GM12878 (cell line): ENCODE data around the gene C1S. TPM values are rescaled to one million over a fixed set of nuclear protein-coding genes. Genes with fewer than 3 reads are reported as not detected.
A peak's percentile ranks its signal among the peaks of the same experiment; 100 is the strongest.

Experiments
- ATAC-seq: fragments of 200-7000 bp; cut with Tn5 transposase; 3 replicates; pipeline ENCODE4 v1.9.1; 2020; ENCODE audit warnings: mild to moderate bottlenecking, moderate library complexity
- BruUV-seq: library from RNA; stranded (reverse); fragments of 400-500 nt; replicated peaks from 2 replicates; lab custom pipeline; 2021; lab: Mats Ljungman, UMichigan
- CTCF ChIA-PET: fragments of 300-600 bp; sonication (Branson Sonifier 250); formaldehyde crosslinking; extraction: SDS; loops from one replicate; lab custom pipeline; 2021; ENCODE audit warnings: inconsistent platforms; lab: Yijun Ruan, JAX
- POLR2A ChIA-PET: fragments of 350-600 bp; formaldehyde crosslinking; extraction: SDS; loops from one replicate; lab custom pipeline; 2021; ENCODE audit warnings: inconsistent platforms; lab: Charles Lee
- RAD21 ChIA-PET: fragments of 300-600 bp; sonication (Branson Sonifier 250); formaldehyde crosslinking; loops from one replicate; lab custom pipeline; 2023; ENCODE audit warnings: antibody characterized with exemption; ENCODE audit not compliant: unreplicated experiment; lab: Charles Lee
- SMC1A ChIA-PET: fragments of 300-600 bp; sonication (Branson Sonifier 250); formaldehyde crosslinking; loops from one replicate; lab custom pipeline; 2023; ENCODE audit not compliant: unreplicated experiment, uncharacterized antibody; lab: Charles Lee
- DNase-seq: peaks from one replicate; pipeline ENCODE4 v3.0.0-alpha.2; 2011; ENCODE audit warnings: low read depth, low spot score
- FAIRE-seq: peaks from 3 replicates; lab custom pipeline; 2011; peaks lifted over from hg19 to GRCh38; lab: Jason Lieb, UNC
- H2AFZ ChIP-seq: 2 replicates; pipeline ENCODE4 v1.6.0; 2011; ENCODE audit warnings: low read depth, low read length, control low read depth; ENCODE audit not compliant: control insufficient read depth
- H3K27ac ChIP-seq: 2 replicates; pipeline ENCODE4 v1.5.1; 2011; ENCODE audit warnings: control low read depth; ENCODE audit not compliant: control insufficient read depth, insufficient read depth
- H3K27me3 ChIP-seq, 2 experiments: replicated peaks in 1 of 2; 2 replicates each; pipeline versions ENCODE4 v1.6.0 to v1.6.1; 2011; ENCODE audit warnings: low read length in 1 of 2; ENCODE audit not compliant: control insufficient read depth in 2 of 2, insufficient read depth in 2 of 2
- H3K36me3 ChIP-seq, 2 experiments: 2 replicates each; pipeline ENCODE4 v1.5.1; 2011; ENCODE audit warnings: low read length in 1 of 2; ENCODE audit not compliant: control insufficient read depth in 2 of 2, insufficient read depth in 2 of 2
- H3K4me1 ChIP-seq: 2 replicates; pipeline ENCODE4 v1.6.1; 2011; ENCODE audit warnings: mild to moderate bottlenecking, low read length, moderate library complexity, mixed read lengths; ENCODE audit not compliant: control insufficient read depth, insufficient read depth
- H3K4me2 ChIP-seq: 2 replicates; pipeline ENCODE4 v1.6.0; 2011; ENCODE audit warnings: control low read depth; ENCODE audit not compliant: control insufficient read depth, insufficient read depth
- H3K4me3 ChIP-seq: fragments of 200-600 bp; sonication (generic); 2 replicates; pipeline ENCODE4 v1.5.1; 2016
- H3K79me2 ChIP-seq: 2 replicates; pipeline ENCODE4 v1.6.0; 2011; ENCODE audit warnings: low read length; ENCODE audit not compliant: control insufficient read depth, insufficient read depth
- H3K9ac ChIP-seq: 2 replicates; pipeline ENCODE4 v1.8.0; 2011; ENCODE audit warnings: low read length, control low read depth, mixed read lengths; ENCODE audit not compliant: control insufficient read depth, insufficient read depth
- H3K9me3 ChIP-seq: replicated peaks from 3 replicates; pipeline ENCODE4 v1.5.1; 2011; ENCODE audit warnings: mild to moderate bottlenecking, low read length; ENCODE audit not compliant: control insufficient read depth, insufficient read depth
- H4K20me1 ChIP-seq: 2 replicates; pipeline ENCODE4 v1.6.0; 2011; ENCODE audit not compliant: control insufficient read depth, insufficient read depth
- ATF7 ChIP-seq: fragments of 450-650 bp; IDR thresholded peaks from 2 replicates; pipeline ENCODE4 v1.6.1; 2016; ENCODE audit warnings: low read depth, mild to moderate bottlenecking
- BCL11A ChIP-seq: IDR thresholded peaks from 2 replicates; pipeline ENCODE4 v1.6.1; 2011; ENCODE audit warnings: low read depth, low read length
- CBX5 ChIP-seq: sonication (generic); IDR thresholded peaks from 2 replicates; pipeline ENCODE4 v1.6.1; 2016; ENCODE audit warnings: low read depth, moderate library complexity, mild to moderate bottlenecking, inconsistent platforms
- PAX5 ChIP-seq: IDR thresholded peaks from 2 replicates; pipeline ENCODE4 v1.6.1; 2011; ENCODE audit warnings: low read depth, low read length, borderline replicate concordance
- PAX8 ChIP-seq: fragments of 450-650 bp; IDR thresholded peaks from 2 replicates; pipeline ENCODE4 v1.6.1; 2017; ENCODE audit warnings: mild to moderate bottlenecking, moderate library complexity
- POU2F2 ChIP-seq: IDR thresholded peaks from 3 replicates; pipeline ENCODE4 v1.6.1; 2011; ENCODE audit warnings: low read depth, mild to moderate bottlenecking, low read length, borderline replicate concordance
- SMC3 ChIP-seq: IDR thresholded peaks from 2 replicates; pipeline ENCODE4 v1.6.1; 2011; ENCODE audit warnings: low read length, improper control_type of control experiment, borderline replicate concordance
- SUZ12 ChIP-seq: fragments of 200-600 bp; sonication (generic); IDR thresholded peaks from one replicate; pipeline ENCODE4 v1.6.1; 2018; ENCODE audit warnings: antibody characterized with exemption, mild to moderate bottlenecking; ENCODE audit not compliant: unreplicated experiment
- TARDBP ChIP-seq: IDR thresholded peaks from 2 replicates; pipeline ENCODE4 v1.6.1; 2016; ENCODE audit warnings: borderline replicate concordance
- TCF12 ChIP-seq: IDR thresholded peaks from 2 replicates; pipeline ENCODE4 v1.6.1; 2011; ENCODE audit warnings: low read depth, mild to moderate bottlenecking, low read length
- ZNF217 ChIP-seq: fragments of 450-650 bp; IDR thresholded peaks from 2 replicates; pipeline ENCODE4 v1.6.1; 2017; ENCODE audit warnings: antibody characterized with exemption, mild to moderate bottlenecking
- WGBS: methylation state at CpG from one replicate; pipeline ENCODE4 v1.1.6; 2016; ENCODE audit warnings: low lambda C conversion rate; ENCODE audit not compliant: insufficient replicate concordance, insufficient coverage; ENCODE audit errors: missing lambda C conversion rate; 5-methylcytosine and 5-hydroxymethylcytosine counted together
- in situ Hi-C: fragments of 300-500 bp; cut with MboI; formaldehyde crosslinking; loops from 9 replicates; pipeline ENCODE4 v1.14.3; 2018; ENCODE audit warnings: mixed read lengths
- intact Hi-C: fragments of 100-400 bp; cut with micrococcal nuclease; formaldehyde crosslinking; loops from one replicate; pipeline ENCODE4 v1.14.2; 2022; ENCODE audit not compliant: unreplicated experiment
- polyA plus RNA-seq, 11 experiments: library from polyadenylated mRNA; depleted of rRNA in 4 of 11; unstranded in 6 of 11; stranded (reverse) in 5 of 11; fragments of >200 nt; fragmentation: Nextera tagmentation in 4 of 11; fragmentation: Illumina TruSeq in 1 of 11; extraction: Ambion mirVana in 4 of 11; extraction: Trizol in 1 of 11; gene quantifications; 1 replicate in 1 of 11; 2 replicates in 10 of 11; pipeline versions ENCODE4 v1.2.1 to v1.2.3, GENCODE V29; 2011 to 2016; ENCODE audit warnings: inconsistent platforms in 2 of 11, missing spikeins in 2 of 11, low read depth in 1 of 11
- total RNA-seq, 4 experiments: library from RNA; depleted of rRNA in 3 of 4; stranded (reverse); fragments of >200 nt in 3 of 4; fragmentation: Illumina TruSeq in 1 of 4; extraction: Trizol in 1 of 4; gene quantifications; 2 replicates each; pipeline versions ENCODE4 v1.2.1 to v1.2.3, GENCODE V29; 2013 to 2021
- TF ChIP-seq, protein P1 (sequence below): fragments of 450-650 bp; IDR thresholded peaks from 2 replicates; pipeline ENCODE4 v1.6.1; 2014; ENCODE audit warnings: mild to moderate bottlenecking
- TF ChIP-seq, protein P2 (sequence below): fragments of 450-650 bp; IDR thresholded peaks from 2 replicates; pipeline ENCODE4 v1.6.1; 2017; ENCODE audit warnings: borderline replicate concordance
- TF ChIP-seq, protein P3 (sequence below): fragments of 450-650 bp; IDR thresholded peaks from 2 replicates; pipeline ENCODE4 v1.6.1; 2017; ENCODE audit warnings: mild to moderate bottlenecking
- TF ChIP-seq, protein P4 (sequence below): IDR thresholded peaks from 2 replicates; pipeline ENCODE4 v1.6.1; 2012; ENCODE audit warnings: low read depth, low read length, improper control_type of control experiment

The C1S gene
- total and polyA plus RNA-seq, 10 of the 15 experiments (the other 5 are each of a cell fraction or from before 2014, with no cell fraction given) = 0.10 to 1.4 (median 0.42) TPM

DNA sequence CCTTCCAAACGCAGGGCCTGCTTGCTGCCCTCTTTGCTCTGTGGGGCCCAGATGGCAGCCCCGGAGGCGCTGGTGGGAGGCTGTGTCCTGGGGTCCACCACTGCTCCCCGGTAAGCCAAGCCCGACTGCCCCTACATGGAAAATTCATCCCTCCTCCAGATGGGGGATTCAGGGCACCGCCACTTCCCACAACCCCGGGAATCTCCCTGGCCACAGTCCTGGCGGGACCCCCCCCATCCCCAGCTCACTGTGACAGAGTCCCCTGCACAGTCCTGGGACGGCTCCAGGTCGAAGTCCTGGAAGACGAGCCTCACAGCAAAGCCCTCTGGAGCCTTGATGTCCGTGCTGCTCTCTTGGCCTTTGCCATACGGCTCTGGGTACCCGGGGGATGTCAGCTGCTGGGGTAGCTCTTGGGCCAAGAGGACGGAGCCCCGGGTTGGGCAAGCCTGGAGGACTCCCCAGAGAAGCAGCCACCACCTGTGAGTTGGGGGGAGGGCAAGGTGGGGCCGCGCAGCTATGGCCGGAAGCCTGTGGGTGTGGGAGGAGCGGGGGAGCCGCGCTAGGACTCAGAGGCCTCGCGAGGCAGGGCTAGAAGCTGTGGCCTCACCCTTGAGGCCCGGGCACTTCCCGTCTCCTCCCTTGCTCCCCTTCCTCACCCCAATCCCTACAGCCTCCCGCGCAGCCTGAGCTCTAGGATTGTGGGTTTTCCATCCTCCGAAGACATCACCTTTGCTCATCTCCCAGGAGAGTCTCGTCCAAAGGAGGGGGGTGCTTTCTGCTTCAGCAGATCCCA is 47.7 kb downstream of the C1S start (continued):
- no peak for TF ChIP-seq PAX8
- TF ChIP-seq BCL11A = peak; percentile 51; the same call in 1 of the 2 replicates
- TF ChIP-seq, protein P1, sequence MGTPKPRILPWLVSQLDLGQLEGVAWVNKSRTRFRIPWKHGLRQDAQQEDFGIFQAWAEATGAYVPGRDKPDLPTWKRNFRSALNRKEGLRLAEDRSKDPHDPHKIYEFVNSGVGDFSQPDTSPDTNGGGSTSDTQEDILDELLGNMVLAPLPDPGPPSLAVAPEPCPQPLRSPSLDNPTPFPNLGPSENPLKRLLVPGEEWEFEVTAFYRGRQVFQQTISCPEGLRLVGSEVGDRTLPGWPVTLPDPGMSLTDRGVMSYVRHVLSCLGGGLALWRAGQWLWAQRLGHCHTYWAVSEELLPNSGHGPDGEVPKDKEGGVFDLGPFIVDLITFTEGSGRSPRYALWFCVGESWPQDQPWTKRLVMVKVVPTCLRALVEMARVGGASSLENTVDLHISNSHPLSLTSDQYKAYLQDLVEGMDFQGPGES = no peak
- peak; percentile 84 for TF ChIP-seq POU2F2
- peak; percentile 90 for TF ChIP-seq TCF12

DNA sequence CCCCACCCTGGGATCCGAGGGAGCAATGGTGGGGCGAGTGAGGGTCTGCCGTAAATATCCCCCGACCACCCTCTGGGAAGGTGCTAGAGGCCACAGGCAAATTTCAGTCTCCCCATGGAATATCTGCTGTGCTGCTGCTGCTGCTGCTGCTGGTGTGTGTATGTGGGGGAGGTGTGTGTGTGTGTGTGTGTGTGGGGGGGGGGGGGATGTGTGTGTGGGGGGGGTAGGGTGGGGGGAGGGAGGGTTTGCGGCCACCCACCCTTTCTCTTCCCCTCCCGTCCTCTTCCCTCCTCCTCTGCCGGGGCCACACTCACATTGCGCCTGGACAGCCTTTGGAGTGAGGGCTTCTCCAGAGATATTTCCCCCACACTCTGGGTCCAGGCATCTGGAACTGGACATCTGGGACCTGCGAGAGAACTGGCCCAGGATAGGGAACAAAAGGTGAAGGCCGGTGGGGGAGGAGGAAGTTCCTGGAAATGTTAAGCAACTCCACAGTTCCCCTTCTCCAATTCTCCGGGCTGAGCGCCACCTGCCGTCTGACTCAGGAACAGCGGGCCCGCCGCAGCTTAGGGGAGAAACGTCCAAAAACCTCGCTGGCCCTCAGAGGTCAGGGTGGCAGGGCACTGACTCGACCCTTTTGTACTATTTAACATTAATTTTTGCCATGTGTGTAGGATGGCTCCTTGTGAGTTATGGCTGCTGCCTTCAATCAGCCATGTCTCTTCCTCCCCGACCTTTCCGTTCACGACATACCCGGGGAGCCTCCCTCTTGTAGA is 48.5 kb downstream of the C1S start, which contains the start of gene C1RL:
C1RL (minus strand) TSS at position 419 of the 776 bp plus-strand sequence; CDS start at position 385, 34 bp downstream.
- DNase-seq = no peak
- 8% methylated on average over 21 of the region's 23 CpGs for WGBS
- H2AFZ ChIP-seq = peak within 1 kb of the TSS; percentile 93
- TSS peak; percentile 64 for BruUV-seq
- peaks cover 0 to 7% of the 10 kb centered on the region in 2 experiments; a peak in 2 of 4 replicates for H3K36me3 ChIP-seq
- H3K4me1 ChIP-seq = peaks cover 12% of the 10 kb centered on the region
- peak within 1 kb of the TSS; percentile 99 for H3K27ac ChIP-seq
- no peaks in the 10 kb centered on the region for H3K27me3 ChIP-seq
- ChIA-PET CTCF (interaction anchor here (0.6 to 7.7 kb wide), 32 partner anchors 10 to 765 kb away, joined by 3 to 61 read pairs (median 4); partner anchors contain the start of genes ATN1, C12orf57, C1R and CDCA3), SMC1A (interaction anchor here (0.8 to 3.5 kb wide), 14 partner anchors 13 to 257 kb away, joined by 3 to 37 read pairs (median 5); partner anchors contain the start of genes C12orf57, LPCAT3, RNU7-1 and USP5), RAD21 (interaction anchor here (0.6 to 7.6 kb wide), 15 partner anchors 15 to 258 kb away, joined by 3 to 89 read pairs (median 4); partner anchors contain the start of genes C12orf57, CDCA3, LPCAT3 and RNU7-1), POLR2A (interaction anchor here (0.6 to 7.2 kb wide), 10 partner anchors 10 to 257 kb away, joined by 3 to 55 read pairs (median 4); partner anchors contain the start of genes C12orf57, CDCA3, CLSTN3 and LPCAT3)
- peak within 1 kb of the TSS; percentile 96 for H3K4me3 ChIP-seq
- peak within 1 kb of the TSS; percentile 91 for H3K4me2 ChIP-seq
- peak within 1 kb of the TSS; percentile 100 for H3K9ac ChIP-seq
- intact Hi-C loops = loop anchor here (2.0 kb wide), 1 partner anchor 164 kb away; the partner anchor contains the start of gene C12orf57
- peaks cover 6% of the 10 kb centered on the region for H3K9me3 ChIP-seq
- H3K79me2 ChIP-seq = peaks cover 33% of the 10 kb centered on the region
- ATAC-seq = peak; percentile 68
- H4K20me1 ChIP-seq = no peaks in the 10 kb centered on the region
- FAIRE-seq = peak; percentile 89
- in situ Hi-C loops = no loop called here
- TF ChIP-seq, protein P2, sequence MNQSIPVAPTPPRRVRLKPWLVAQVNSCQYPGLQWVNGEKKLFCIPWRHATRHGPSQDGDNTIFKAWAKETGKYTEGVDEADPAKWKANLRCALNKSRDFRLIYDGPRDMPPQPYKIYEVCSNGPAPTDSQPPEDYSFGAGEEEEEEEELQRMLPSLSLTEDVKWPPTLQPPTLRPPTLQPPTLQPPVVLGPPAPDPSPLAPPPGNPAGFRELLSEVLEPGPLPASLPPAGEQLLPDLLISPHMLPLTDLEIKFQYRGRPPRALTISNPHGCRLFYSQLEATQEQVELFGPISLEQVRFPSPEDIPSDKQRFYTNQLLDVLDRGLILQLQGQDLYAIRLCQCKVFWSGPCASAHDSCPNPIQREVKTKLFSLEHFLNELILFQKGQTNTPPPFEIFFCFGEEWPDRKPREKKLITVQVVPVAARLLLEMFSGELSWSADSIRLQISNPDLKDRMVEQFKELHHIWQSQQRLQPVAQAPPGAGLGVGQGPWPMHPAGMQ = no peak
- TF ChIP-seq SUZ12 (no peak), ZNF217 (no peak), TARDBP (no peak), SMC3 (peak; percentile 65), ATF7 (no peak), PAX5 (no peak), CBX5 (no peak)
- TF ChIP-seq, protein P3, sequence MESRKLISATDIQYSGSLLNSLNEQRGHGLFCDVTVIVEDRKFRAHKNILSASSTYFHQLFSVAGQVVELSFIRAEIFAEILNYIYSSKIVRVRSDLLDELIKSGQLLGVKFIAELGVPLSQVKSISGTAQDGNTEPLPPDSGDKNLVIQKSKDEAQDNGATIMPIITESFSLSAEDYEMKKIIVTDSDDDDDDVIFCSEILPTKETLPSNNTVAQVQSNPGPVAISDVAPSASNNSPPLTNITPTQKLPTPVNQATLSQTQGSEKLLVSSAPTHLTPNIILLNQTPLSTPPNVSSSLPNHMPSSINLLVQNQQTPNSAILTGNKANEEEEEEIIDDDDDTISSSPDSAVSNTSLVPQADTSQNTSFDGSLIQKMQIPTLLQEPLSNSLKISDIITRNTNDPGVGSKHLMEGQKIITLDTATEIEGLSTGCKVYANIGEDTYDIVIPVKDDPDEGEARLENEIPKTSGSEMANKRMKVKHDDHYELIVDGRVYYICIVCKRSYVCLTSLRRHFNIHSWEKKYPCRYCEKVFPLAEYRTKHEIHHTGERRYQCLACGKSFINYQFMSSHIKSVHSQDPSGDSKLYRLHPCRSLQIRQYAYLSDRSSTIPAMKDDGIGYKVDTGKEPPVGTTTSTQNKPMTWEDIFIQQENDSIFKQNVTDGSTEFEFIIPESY = no peak
- TF ChIP-seq, protein P4, sequence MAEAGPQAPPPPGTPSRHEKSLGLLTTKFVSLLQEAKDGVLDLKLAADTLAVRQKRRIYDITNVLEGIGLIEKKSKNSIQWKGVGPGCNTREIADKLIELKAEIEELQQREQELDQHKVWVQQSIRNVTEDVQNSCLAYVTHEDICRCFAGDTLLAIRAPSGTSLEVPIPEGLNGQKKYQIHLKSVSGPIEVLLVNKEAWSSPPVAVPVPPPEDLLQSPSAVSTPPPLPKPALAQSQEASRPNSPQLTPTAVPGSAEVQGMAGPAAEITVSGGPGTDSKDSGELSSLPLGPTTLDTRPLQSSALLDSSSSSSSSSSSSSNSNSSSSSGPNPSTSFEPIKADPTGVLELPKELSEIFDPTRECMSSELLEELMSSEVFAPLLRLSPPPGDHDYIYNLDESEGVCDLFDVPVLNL = no peak
